ENCODE data around the gene ANKRD29. TPM values are rescaled to one million over a fixed set of nuclear protein-coding genes. Genes with fewer than 3 reads are reported as not detected.

Gene ANKRD29
- total and polyA plus RNA-seq, 2 experiments from 2014 or later = 6.6 to 36.6 TPM

GRCh38 chr18:23683671-23684070 is 21.0 kb upstream of the ANKRD29 start:
- Histone ChIP-seq H3K4me3 (no peak overlapping the region), H3K4me1 (ENCODE audit: insufficient read depth) (peaks cover 3% of the 10 kb centered on the region; the same call in 1 of the 2 replicates), H3K27me3 (ENCODE audit: insufficient read depth) (peaks cover 18% of the 10 kb centered on the region), H3K79me2 (replicated peaks; ENCODE audit: insufficient read depth) (no peaks in the 10 kb centered on the region), H3K27ac (ENCODE audit: low read depth) (no peak overlapping the region), H2AFZ (peak overlapping the region; percentile 23; the same call in 1 of the 2 replicates), H3K4me2 (no peak overlapping the region), H3K9me2 (ENCODE audit: insufficient read depth) (peaks cover 5% of the 10 kb centered on the region; the same call in 1 of the 2 replicates), H3F3A (replicated peaks; ENCODE audit: low read depth) (0 out of 2 replicates have a peak, but pooled peaks cover 4% of the 10 kb centered on the region), H4K20me1 (replicated peaks; ENCODE audit: insufficient read depth) (no peaks in the 10 kb centered on the region), H3K36me3 (ENCODE audit: insufficient read depth) (no peaks in the 10 kb centered on the region)
- ATAC-seq (no peak), DNase-seq (ENCODE audit: low spot score) (no peak)
- Mint-ChIP-seq H3K27me3 (ENCODE audit: insufficient read depth, low read depth, poor library complexity) (peaks cover 9% of the 10 kb centered on the region), H3K4me3 (no peak overlapping the region), H3K27ac (no peak overlapping the region), H3K36me3 (ENCODE audit: low read depth) (no peaks in the 10 kb centered on the region), H3K9me3 (no peaks in the 10 kb centered on the region), H3K4me1 (peaks cover 1% of the 10 kb centered on the region; the same call in 1 of the 3 replicates)
- TF ChIP-seq ZNF462 (CRISPR knock-in tag; IDR thresholded peaks at IDR 0.05) = no peak
- TF ChIP-seq ZNF331 (CRISPR knock-in tag; IDR thresholded peaks at IDR 0.05; ENCODE audit: low read depth) = no peak
- TF ChIP-seq, protein P1, sequence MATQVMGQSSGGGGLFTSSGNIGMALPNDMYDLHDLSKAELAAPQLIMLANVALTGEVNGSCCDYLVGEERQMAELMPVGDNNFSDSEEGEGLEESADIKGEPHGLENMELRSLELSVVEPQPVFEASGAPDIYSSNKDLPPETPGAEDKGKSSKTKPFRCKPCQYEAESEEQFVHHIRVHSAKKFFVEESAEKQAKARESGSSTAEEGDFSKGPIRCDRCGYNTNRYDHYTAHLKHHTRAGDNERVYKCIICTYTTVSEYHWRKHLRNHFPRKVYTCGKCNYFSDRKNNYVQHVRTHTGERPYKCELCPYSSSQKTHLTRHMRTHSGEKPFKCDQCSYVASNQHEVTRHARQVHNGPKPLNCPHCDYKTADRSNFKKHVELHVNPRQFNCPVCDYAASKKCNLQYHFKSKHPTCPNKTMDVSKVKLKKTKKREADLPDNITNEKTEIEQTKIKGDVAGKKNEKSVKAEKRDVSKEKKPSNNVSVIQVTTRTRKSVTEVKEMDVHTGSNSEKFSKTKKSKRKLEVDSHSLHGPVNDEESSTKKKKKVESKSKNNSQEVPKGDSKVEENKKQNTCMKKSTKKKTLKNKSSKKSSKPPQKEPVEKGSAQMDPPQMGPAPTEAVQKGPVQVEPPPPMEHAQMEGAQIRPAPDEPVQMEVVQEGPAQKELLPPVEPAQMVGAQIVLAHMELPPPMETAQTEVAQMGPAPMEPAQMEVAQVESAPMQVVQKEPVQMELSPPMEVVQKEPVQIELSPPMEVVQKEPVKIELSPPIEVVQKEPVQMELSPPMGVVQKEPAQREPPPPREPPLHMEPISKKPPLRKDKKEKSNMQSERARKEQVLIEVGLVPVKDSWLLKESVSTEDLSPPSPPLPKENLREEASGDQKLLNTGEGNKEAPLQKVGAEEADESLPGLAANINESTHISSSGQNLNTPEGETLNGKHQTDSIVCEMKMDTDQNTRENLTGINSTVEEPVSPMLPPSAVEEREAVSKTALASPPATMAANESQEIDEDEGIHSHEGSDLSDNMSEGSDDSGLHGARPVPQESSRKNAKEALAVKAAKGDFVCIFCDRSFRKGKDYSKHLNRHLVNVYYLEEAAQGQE (IDR thresholded peaks at IDR 0.05; ENCODE audit: unreplicated experiment) = no peak
- TF ChIP-seq, protein P2, sequence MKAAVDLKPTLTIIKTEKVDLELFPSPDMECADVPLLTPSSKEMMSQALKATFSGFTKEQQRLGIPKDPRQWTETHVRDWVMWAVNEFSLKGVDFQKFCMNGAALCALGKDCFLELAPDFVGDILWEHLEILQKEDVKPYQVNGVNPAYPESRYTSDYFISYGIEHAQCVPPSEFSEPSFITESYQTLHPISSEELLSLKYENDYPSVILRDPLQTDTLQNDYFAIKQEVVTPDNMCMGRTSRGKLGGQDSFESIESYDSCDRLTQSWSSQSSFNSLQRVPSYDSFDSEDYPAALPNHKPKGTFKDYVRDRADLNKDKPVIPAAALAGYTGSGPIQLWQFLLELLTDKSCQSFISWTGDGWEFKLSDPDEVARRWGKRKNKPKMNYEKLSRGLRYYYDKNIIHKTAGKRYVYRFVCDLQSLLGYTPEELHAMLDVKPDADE (IDR thresholded peaks at IDR 0.05) = no peak
- no peak for TF ChIP-seq EZH2phosphoT487 (IDR thresholded peaks at IDR 0.05; ENCODE audit: unreplicated experiment)
- no peak for TF ChIP-seq JUNB (IDR thresholded peaks at IDR 0.05; ENCODE audit: unreplicated experiment)
- no peak for TF ChIP-seq CTCF (conservative IDR thresholded peaks at IDR 0.05; ENCODE audit: low read depth in 2 of 2)
- TF ChIP-seq STAT1 (IDR thresholded peaks at IDR 0.05; ENCODE audit: unreplicated experiment) = no peak
- no peak for TF ChIP-seq NANOG (IDR thresholded peaks at IDR 0.05; ENCODE audit: borderline replicate concordance)
- no peak for TF ChIP-seq CREB1 (CRISPR knock-in tag; IDR thresholded peaks at IDR 0.05; ENCODE audit: low read depth)
- TF ChIP-seq ZNF114 (CRISPR knock-in tag; IDR thresholded peaks at IDR 0.05) = no peak
- TF ChIP-seq EZH2 (IDR thresholded peaks at IDR 0.05; ENCODE audit: low read depth, unreplicated experiment) = no peak
- TF ChIP-seq POLR2AphosphoS5 (IDR thresholded peaks at IDR 0.05; ENCODE audit: low read depth) = no peak
